HepG2 (cell line): ENCODE results near the gene MRPS2. TPM values are rescaled to one million over a fixed set of nuclear protein-coding genes. Genes with fewer than 3 reads are reported as not detected.

ENCODE experiments used
- ATAC-seq: fragments of 200-7000 bp; cut with Tn5 transposase; 3 replicates; pipeline ENCODE4 v1.9.1; 2020; ENCODE audit warnings: mild to moderate bottlenecking, moderate library complexity
- BruUV-seq: library from RNA; stranded (reverse); fragments of 400-500 nt; replicated peaks from 2 replicates; lab custom pipeline; 2021; lab: Mats Ljungman, UMichigan
- CTCF ChIA-PET: fragments of 300-600 bp; formaldehyde crosslinking; extraction: SDS; loops from one replicate; lab custom pipeline; 2021; ENCODE audit warnings: low total read pairs, inconsistent platforms, low intra/inter-chr PET ratio; lab: Yijun Ruan, JAX
- POLR2A ChIA-PET: fragments of 350-600 bp; sonication (Branson Sonifier 250); formaldehyde crosslinking; loops from one replicate; lab custom pipeline; 2020; ENCODE audit warnings: antibody characterized with exemption, inconsistent platforms; lab: Yijun Ruan, JAX
- DNase-seq: peaks from one replicate; pipeline ENCODE4 v3.0.0-alpha.2; 2015; ENCODE audit warnings: low spot score
- FAIRE-seq: peaks from 3 replicates; lab custom pipeline; 2011; peaks lifted over from hg19 to GRCh38; lab: Jason Lieb, UNC
- H2AFZ ChIP-seq: one replicate; pipeline ENCODE4 v1.6.1; 2011; ENCODE audit warnings: low read length, inconsistent platforms
- H3K27ac ChIP-seq: fragments of 300-600 bp; 3 replicates; pipeline ENCODE4 v1.8.0; 2011; ENCODE audit warnings: mixed run types, mild to moderate bottlenecking, mixed read lengths, low read length, inconsistent platforms; ENCODE audit not compliant: insufficient read depth; ENCODE audit errors: extremely low read length
- H3K27me3 ChIP-seq, 2 experiments: fragments of 200-600 bp in 1 of 2; 2 replicates in 1 of 2; 3 replicates in 1 of 2; pipeline versions ENCODE4 v1.6.0 to v1.8.0; 2011; ENCODE audit warnings: low read length in 2 of 2, mild to moderate bottlenecking in 2 of 2, moderate library complexity in 2 of 2, inconsistent platforms in 1 of 2; ENCODE audit not compliant: insufficient read depth in 2 of 2, control insufficient read depth in 1 of 2
- H3K36me3 ChIP-seq, 2 experiments: fragments of 200-600 bp in 1 of 2; replicated peaks in 1 of 2; 2 replicates in 1 of 2; 3 replicates in 1 of 2; pipeline versions ENCODE4 v1.5.1 to v1.8.0; 2011; ENCODE audit warnings: low read length in 2 of 2, inconsistent platforms in 1 of 2; ENCODE audit not compliant: insufficient read depth in 2 of 2, control insufficient read depth in 1 of 2
- H3K4me1 ChIP-seq: 2 replicates; pipeline ENCODE4 v1.5.1; 2012; ENCODE audit warnings: low read length, inconsistent platforms; ENCODE audit not compliant: insufficient read depth
- H3K4me2 ChIP-seq: 2 replicates; pipeline ENCODE4 v1.6.0; 2011; ENCODE audit warnings: low read depth, low read length, inconsistent platforms
- H3K4me3 ChIP-seq, 3 experiments: fragments of 200-600 bp in 1 of 3; sonication (generic), shearing (Covaris generic) in 1 of 3; replicated peaks in 1 of 3; 2 replicates each; pipeline ENCODE4 v1.5.1; 2011 to 2016; ENCODE audit warnings: low read length in 3 of 3, inconsistent platforms in 2 of 3, low read depth in 2 of 3, mild to moderate bottlenecking in 2 of 3, control low read depth in 1 of 3, mixed read lengths in 1 of 3; ENCODE audit not compliant: insufficient read depth in 1 of 3
- H3K79me2 ChIP-seq: one replicate; pipeline ENCODE4 v1.6.1; 2011; ENCODE audit warnings: low read length, inconsistent platforms; ENCODE audit not compliant: insufficient read depth
- H3K9ac ChIP-seq: 2 replicates; pipeline ENCODE4 v1.6.0; 2011; ENCODE audit warnings: mild to moderate bottlenecking, low read depth, low read length, inconsistent platforms; ENCODE audit not compliant: insufficient read depth
- H3K9me3 ChIP-seq: 2 replicates; pipeline ENCODE4 v1.5.1; 2012; ENCODE audit warnings: mild to moderate bottlenecking, low read length
- H4K20me1 ChIP-seq: 2 replicates; pipeline ENCODE4 v1.6.0; 2011; ENCODE audit warnings: inconsistent platforms, mild to moderate bottlenecking, low read length, moderate library complexity; ENCODE audit not compliant: insufficient read depth
- PBX2 ChIP-seq: IDR thresholded peaks from 2 replicates; pipeline ENCODE4 v1.6.1; 2016; ENCODE audit warnings: control low read depth
- SCMH1 ChIP-seq: sonication (generic); formaldehyde crosslinking; IDR thresholded peaks from 2 replicates; pipeline ENCODE4 v1.9.0; 2021; ENCODE audit warnings: missing genetic modification reagents, mild to moderate bottlenecking, borderline replicate concordance
- SP1 ChIP-seq, 2 experiments: fragments of 450-650 bp in 1 of 2; sonication (generic) in 1 of 2; formaldehyde crosslinking in 1 of 2; IDR thresholded peaks; 2 replicates each; pipeline versions ENCODE4 v1.4.0 to v1.6.1; 2016 to 2020; ENCODE audit warnings: missing genetic modification reagents in 1 of 2
- ZNF614 ChIP-seq: IDR thresholded peaks from 2 replicates; pipeline ENCODE4 v1.6.1; 2018; ENCODE audit warnings: missing biosample characterization, missing genetic modification reagents, inconsistent platforms, borderline replicate concordance
- ZNF749 ChIP-seq: sonication (generic); formaldehyde crosslinking; IDR thresholded peaks from 2 replicates; pipeline ENCODE4 v1.8.0; 2022; ENCODE audit warnings: mild to moderate bottlenecking, missing genetic modification reagents, moderate library complexity, borderline replicate concordance
- WGBS: methylation state at CpG from one replicate; pipeline ENCODE4 v1.1.6; 2017; ENCODE audit warnings: low lambda C conversion rate; 5-methylcytosine and 5-hydroxymethylcytosine counted together
- in situ Hi-C: cut with HindIII; loops from 2 replicates; pipeline ENCODE4 v1.10.0; 2017; ENCODE audit warnings: low pct_unique_long_range_greater_than_20kb; ENCODE audit not compliant: extremely low pct_ligation_motif_present
- intact Hi-C: fragments of 100-400 bp; cut with micrococcal nuclease; formaldehyde crosslinking; loops from one replicate; pipeline ENCODE4 v1.10.0; 2022; ENCODE audit not compliant: unreplicated experiment
- polyA plus RNA-seq, 8 experiments: library from polyadenylated mRNA; depleted of rRNA in 3 of 8; stranded (reverse) in 7 of 8; unstranded in 1 of 8; fragments of >200 nt; fragmentation: Illumina TruSeq in 4 of 8; extraction: Trizol in 4 of 8; gene quantifications; 2 replicates each; pipeline versions ENCODE4 v1.2.1 to v1.2.3, GENCODE V29; 2011 to 2016; ENCODE audit warnings: low read depth in 4 of 8, missing spikeins in 1 of 8, mixed read lengths in 1 of 8; ENCODE audit not compliant: insufficient read depth in 1 of 8
- total RNA-seq, 5 experiments: library from RNA; depleted of rRNA; stranded (reverse); fragments of >200 nt; fragmentation: Illumina TruSeq; extraction: Trizol; gene quantifications; 2 replicates each; pipeline ENCODE4 v1.2.3, GENCODE V29; 2016; ENCODE audit warnings: low read depth in 1 of 5
- TF ChIP-seq, protein P1 (sequence below): sonication (generic); formaldehyde crosslinking; IDR thresholded peaks from 2 replicates; pipeline ENCODE4 v1.4.0; 2020; ENCODE audit warnings: mild to moderate bottlenecking, missing genetic modification reagents
- TF ChIP-seq, protein P2 (sequence below): sonication (generic); formaldehyde crosslinking; IDR thresholded peaks from 2 replicates; pipeline ENCODE4 v1.5.1; 2020; ENCODE audit warnings: missing genetic modification reagents, mild to moderate bottlenecking, borderline replicate concordance
- TF ChIP-seq, protein P3 (sequence below): sonication (generic); formaldehyde crosslinking; IDR thresholded peaks from 2 replicates; pipeline ENCODE4 v1.4.0; 2020; ENCODE audit warnings: low read depth, missing genetic modification reagents

Gene MRPS2
- total and polyA plus RNA-seq, 2 of the 13 experiments (the other 11 are each of a cell fraction or from before 2014, with no cell fraction given) = 44.4 to 86.7 TPM

DNA sequence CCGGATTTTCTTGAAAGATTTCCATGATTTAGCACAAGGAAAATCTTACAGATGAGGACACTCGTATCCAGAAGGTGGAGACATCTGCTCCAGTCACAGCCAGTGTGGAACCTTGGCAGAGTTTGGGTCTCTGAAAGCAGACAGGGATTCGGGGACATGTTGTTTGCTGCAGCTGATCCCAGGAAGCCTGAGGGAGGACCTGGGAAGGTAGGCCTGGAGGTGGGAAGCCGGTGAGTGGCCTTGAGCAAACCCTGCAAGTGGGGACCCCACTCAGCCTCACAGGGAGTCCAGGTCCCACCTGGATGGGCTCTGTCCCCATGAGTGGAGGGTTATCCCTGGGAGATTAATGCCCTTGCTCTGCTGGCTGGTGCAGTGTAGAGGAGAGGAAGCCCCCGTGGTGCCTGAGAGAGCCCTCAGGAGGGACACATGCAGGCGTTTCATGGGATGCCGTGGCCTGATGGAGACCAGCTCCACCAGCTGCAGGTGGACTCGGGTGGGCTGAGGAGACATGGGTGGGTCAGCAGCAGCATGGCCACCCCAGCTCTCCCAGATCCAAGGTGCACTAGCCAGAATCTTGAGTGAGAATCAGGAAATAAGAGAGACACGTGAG is 7.8 kb downstream of the MRPS2 start (continued):
- TF ChIP-seq, protein P1, sequence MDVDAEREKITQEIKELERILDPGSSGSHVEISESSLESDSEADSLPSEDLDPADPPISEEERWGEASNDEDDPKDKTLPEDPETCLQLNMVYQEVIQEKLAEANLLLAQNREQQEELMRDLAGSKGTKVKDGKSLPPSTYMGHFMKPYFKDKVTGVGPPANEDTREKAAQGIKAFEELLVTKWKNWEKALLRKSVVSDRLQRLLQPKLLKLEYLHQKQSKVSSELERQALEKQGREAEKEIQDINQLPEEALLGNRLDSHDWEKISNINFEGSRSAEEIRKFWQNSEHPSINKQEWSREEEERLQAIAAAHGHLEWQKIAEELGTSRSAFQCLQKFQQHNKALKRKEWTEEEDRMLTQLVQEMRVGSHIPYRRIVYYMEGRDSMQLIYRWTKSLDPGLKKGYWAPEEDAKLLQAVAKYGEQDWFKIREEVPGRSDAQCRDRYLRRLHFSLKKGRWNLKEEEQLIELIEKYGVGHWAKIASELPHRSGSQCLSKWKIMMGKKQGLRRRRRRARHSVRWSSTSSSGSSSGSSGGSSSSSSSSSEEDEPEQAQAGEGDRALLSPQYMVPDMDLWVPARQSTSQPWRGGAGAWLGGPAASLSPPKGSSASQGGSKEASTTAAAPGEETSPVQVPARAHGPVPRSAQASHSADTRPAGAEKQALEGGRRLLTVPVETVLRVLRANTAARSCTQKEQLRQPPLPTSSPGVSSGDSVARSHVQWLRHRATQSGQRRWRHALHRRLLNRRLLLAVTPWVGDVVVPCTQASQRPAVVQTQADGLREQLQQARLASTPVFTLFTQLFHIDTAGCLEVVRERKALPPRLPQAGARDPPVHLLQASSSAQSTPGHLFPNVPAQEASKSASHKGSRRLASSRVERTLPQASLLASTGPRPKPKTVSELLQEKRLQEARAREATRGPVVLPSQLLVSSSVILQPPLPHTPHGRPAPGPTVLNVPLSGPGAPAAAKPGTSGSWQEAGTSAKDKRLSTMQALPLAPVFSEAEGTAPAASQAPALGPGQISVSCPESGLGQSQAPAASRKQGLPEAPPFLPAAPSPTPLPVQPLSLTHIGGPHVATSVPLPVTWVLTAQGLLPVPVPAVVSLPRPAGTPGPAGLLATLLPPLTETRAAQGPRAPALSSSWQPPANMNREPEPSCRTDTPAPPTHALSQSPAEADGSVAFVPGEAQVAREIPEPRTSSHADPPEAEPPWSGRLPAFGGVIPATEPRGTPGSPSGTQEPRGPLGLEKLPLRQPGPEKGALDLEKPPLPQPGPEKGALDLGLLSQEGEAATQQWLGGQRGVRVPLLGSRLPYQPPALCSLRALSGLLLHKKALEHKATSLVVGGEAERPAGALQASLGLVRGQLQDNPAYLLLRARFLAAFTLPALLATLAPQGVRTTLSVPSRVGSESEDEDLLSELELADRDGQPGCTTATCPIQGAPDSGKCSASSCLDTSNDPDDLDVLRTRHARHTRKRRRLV = no peak
- TF ChIP-seq, protein P2, sequence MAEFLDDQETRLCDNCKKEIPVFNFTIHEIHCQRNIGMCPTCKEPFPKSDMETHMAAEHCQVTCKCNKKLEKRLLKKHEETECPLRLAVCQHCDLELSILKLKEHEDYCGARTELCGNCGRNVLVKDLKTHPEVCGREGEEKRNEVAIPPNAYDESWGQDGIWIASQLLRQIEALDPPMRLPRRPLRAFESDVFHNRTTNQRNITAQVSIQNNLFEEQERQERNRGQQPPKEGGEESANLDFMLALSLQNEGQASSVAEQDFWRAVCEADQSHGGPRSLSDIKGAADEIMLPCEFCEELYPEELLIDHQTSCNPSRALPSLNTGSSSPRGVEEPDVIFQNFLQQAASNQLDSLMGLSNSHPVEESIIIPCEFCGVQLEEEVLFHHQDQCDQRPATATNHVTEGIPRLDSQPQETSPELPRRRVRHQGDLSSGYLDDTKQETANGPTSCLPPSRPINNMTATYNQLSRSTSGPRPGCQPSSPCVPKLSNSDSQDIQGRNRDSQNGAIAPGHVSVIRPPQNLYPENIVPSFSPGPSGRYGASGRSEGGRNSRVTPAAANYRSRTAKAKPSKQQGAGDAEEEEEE (CRISPR knock-in tag) = no peak

GRCh38 chr9:135509458-135509857 is 9.0 kb downstream of the MRPS2 start:
- H3K27me3 ChIP-seq = peaks cover 3 to 29% of the 10 kb centered on the region in 2 experiments; a peak in 3 of 5 replicates
- H2AFZ ChIP-seq = no peak overlapping the region
- 30% methylated on average over 2 of the region's 2 CpGs for whole genome bisulfite sequencing
- FAIRE-seq (no peak), DNase-seq (no peak), ATAC-seq (no peak)
- H4K20me1 ChIP-seq = peaks cover 6% of the 10 kb centered on the region
- peaks cover 17% of the 10 kb centered on the region for H3K4me1 ChIP-seq
- no peak overlapping the region for H3K4me2 ChIP-seq
- H3K36me3 ChIP-seq = peaks cover 0 to 6% of the 10 kb centered on the region in 2 experiments; a peak in 3 of 5 replicates
- H3K79me2 ChIP-seq = no peaks in the 10 kb centered on the region
- TF ChIP-seq SCMH1 (CRISPR knock-in tag) (no peak), ZNF614 (no peak), ZNF749 (no peak), SP1 (IDR thresholded peaks at IDR 0.05) (no peak), SP1 (CRISPR knock-in tag; IDR thresholded peaks at IDR 0.05) (no peak), PBX2 (CRISPR knock-in tag) (no peak)
- TF ChIP-seq, protein P3, sequence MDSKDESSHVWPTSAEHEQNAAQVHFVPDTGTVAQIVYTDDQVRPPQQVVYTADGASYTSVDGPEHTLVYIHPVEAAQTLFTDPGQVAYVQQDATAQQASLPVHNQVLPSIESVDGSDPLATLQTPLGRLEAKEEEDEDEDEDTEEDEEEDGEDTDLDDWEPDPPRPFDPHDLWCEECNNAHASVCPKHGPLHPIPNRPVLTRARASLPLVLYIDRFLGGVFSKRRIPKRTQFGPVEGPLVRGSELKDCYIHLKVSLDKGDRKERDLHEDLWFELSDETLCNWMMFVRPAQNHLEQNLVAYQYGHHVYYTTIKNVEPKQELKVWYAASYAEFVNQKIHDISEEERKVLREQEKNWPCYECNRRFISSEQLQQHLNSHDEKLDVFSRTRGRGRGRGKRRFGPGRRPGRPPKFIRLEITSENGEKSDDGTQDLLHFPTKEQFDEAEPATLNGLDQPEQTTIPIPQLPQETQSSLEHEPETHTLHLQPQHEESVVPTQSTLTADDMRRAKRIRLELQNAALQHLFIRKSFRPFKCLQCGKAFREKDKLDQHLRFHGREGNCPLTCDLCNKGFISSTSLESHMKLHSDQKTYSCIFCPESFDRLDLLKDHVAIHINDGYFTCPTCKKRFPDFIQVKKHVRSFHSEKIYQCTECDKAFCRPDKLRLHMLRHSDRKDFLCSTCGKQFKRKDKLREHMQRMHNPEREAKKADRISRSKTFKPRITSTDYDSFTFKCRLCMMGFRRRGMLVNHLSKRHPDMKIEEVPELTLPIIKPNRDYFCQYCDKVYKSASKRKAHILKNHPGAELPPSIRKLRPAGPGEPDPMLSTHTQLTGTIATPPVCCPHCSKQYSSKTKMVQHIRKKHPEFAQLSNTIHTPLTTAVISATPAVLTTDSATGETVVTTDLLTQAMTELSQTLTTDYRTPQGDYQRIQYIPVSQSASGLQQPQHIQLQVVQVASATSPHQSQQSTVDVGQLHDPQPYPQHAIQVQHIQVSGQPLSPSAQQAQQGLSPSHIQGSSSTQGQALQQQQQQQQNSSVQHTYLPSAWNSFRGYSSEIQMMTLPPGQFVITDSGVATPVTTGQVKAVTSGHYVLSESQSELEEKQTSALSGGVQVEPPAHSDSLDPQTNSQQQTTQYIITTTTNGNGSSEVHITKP (CRISPR knock-in tag) = no peak
- no TSS peak for BruUV-seq
- CTCF ChIA-PET = no interaction called here
- in situ Hi-C loops (no loop called here), intact Hi-C loops (no loop called here)
- H3K4me3 ChIP-seq = no peak overlapping the region
- H3K9me3 ChIP-seq = no peaks in the 10 kb centered on the region
- POLR2A ChIA-PET = no interaction called here
- no peak overlapping the region for H3K27ac ChIP-seq
- H3K9ac ChIP-seq = no peak overlapping the region
